Measurements from ENCODE around the gene SLC29A2. TPM values are rescaled to one million over a fixed set of nuclear protein-coding genes. Genes with fewer than 3 reads are reported as not detected.
A peak's percentile ranks its signal among the peaks of the same experiment; 100 is the strongest.

SLC29A2 gene
- polyA plus RNA-seq, 1 of the 3 experiments (the other 2 are of a cell fraction) = 3.2 TPM

GRCh38 chr11:66344550-66345315, 26.8 kb downstream of the SLC29A2 start, which contains the start of gene BRMS1 (continued):
- no peak for TF ChIP-seq USF2 (IDR thresholded peaks at IDR 0.05; ENCODE audit: borderline replicate concordance, low read depth, low read length)
- no peak for TF ChIP-seq FOXJ3 (CRISPR knock-in tag; IDR thresholded peaks at IDR 0.05)
- TF ChIP-seq PBX3 (IDR thresholded peaks at IDR 0.05) = peak; percentile 12; the same call in 1 of the 2 replicates
- peak; percentile 61 for TF ChIP-seq GABPA (IDR thresholded peaks at IDR 0.05; ENCODE audit: low read depth)
- TF ChIP-seq ELF1 (IDR thresholded peaks at IDR 0.05) = peak; percentile 99
- no peak for TF ChIP-seq RXRA (IDR thresholded peaks at IDR 0.05; ENCODE audit: borderline replicate concordance, low read depth)

GRCh38 chr11:66343176-66343575, 28.4 kb downstream of the SLC29A2 start:
- no peaks in the 10 kb centered on the region for H4K20me1 ChIP-seq (ENCODE audit: insufficient read depth)
- no peak overlapping the region for H3K27ac ChIP-seq (ENCODE audit: low read depth in 2 of 2, low read length in 1 of 2)
- H3K4me2 ChIP-seq = peak overlapping the region; percentile 96; the same call in 1 of the 2 replicates
- 0 out of 4 replicates have a peak overlapping the region, but pooled peaks of 1 of the 2 experiments have one; percentile 95 for H3K4me3 ChIP-seq (ENCODE audit: low read depth in 2 of 2, low read length in 1 of 2)
- WGBS (ENCODE audit: low lambda C conversion rate) = 94% methylated on average over 8 of the region's 8 CpGs
- peaks cover 10% of the 10 kb centered on the region for H3F3A ChIP-seq (replicated peaks; ENCODE audit: insufficient read depth)
- peaks cover 27% of the 10 kb centered on the region for H3K79me2 ChIP-seq (ENCODE audit: insufficient read depth)
- no peaks in the 10 kb centered on the region for H3K9me2 ChIP-seq
- H3K36me3 ChIP-seq (replicated peaks in 1 of 2; ENCODE audit: control insufficient read depth in 1 of 2, insufficient read depth in 2 of 2, low read length in 1 of 2) = peaks cover 7 to 36% of the 10 kb centered on the region in 2 experiments
- no peak for DNase-seq
- no peak overlapping the region for H3K9ac ChIP-seq
- CTCF ChIA-PET = interaction anchor here (5.5 to 6.6 kb wide), 2 partner anchors 9 to 30 kb away, joined by 33 to 62 read pairs; partner anchors contain the start of gene RIN1
- H3K4me1 ChIP-seq (ENCODE audit: control insufficient read depth in 1 of 2, insufficient read depth in 2 of 2, low read depth in 1 of 2, low read length in 1 of 2) = peaks cover 25 to 42% of the 10 kb centered on the region in 2 experiments
- POLR2A ChIA-PET = no interaction called here
- no peak for TF ChIP-seq FOSL2 (IDR thresholded peaks at IDR 0.05; ENCODE audit: borderline replicate concordance, low read depth)
- no peak for TF ChIP-seq GATA2 (CRISPR knock-in tag; IDR thresholded peaks at IDR 0.05)
- no peak for TF ChIP-seq NRF1 (IDR thresholded peaks at IDR 0.05; ENCODE audit: low read depth, low read length)
- no peak for TF ChIP-seq FOXM1 (IDR thresholded peaks at IDR 0.05; ENCODE audit: low read depth)
- no peak overlapping the region for H2AFZ ChIP-seq (ENCODE audit: low read depth)
- H3K9me3 ChIP-seq = no peaks in the 10 kb centered on the region
- H3K27me3 ChIP-seq (ENCODE audit: insufficient read depth) = no peaks in the 10 kb centered on the region

GRCh38 chr11:66341502-66342126, 29.9 kb downstream of the SLC29A2 start:
- H3K4me2 ChIP-seq = no peak overlapping the region
- no peak overlapping the region for H3K9ac ChIP-seq
- no peaks in the 10 kb centered on the region for H3K27me3 ChIP-seq (ENCODE audit: insufficient read depth)
- H4K20me1 ChIP-seq (ENCODE audit: insufficient read depth) = no peaks in the 10 kb centered on the region
- peaks cover 18% of the 10 kb centered on the region for H3F3A ChIP-seq (replicated peaks; ENCODE audit: insufficient read depth)
- peaks cover 38 to 50% of the 10 kb centered on the region in 2 experiments for H3K4me1 ChIP-seq (ENCODE audit: control insufficient read depth in 1 of 2, insufficient read depth in 2 of 2, low read depth in 1 of 2, low read length in 1 of 2)
- H3K27ac ChIP-seq (ENCODE audit: low read depth in 2 of 2, low read length in 1 of 2) = no peak overlapping the region
- peaks cover 27% of the 10 kb centered on the region for H3K79me2 ChIP-seq (ENCODE audit: insufficient read depth)
- no peak overlapping the region for H3K4me3 ChIP-seq (ENCODE audit: low read depth in 2 of 2, low read length in 1 of 2)
- no peaks in the 10 kb centered on the region for H3K9me3 ChIP-seq
- WGBS (ENCODE audit: low lambda C conversion rate) = 93% methylated on average over 21 of the region's 21 CpGs
- no peaks in the 10 kb centered on the region for H3K9me2 ChIP-seq
- POLR2A ChIA-PET = no interaction called here
- peaks cover 7 to 36% of the 10 kb centered on the region in 2 experiments for H3K36me3 ChIP-seq (replicated peaks in 1 of 2; ENCODE audit: control insufficient read depth in 1 of 2, insufficient read depth in 2 of 2, low read length in 1 of 2)
- H2AFZ ChIP-seq (ENCODE audit: low read depth) = no peak overlapping the region
- peak; percentile 1 for DNase-seq
- CTCF ChIA-PET = interaction anchor here (5.4 kb wide), 1 partner anchor 30 kb away, joined by 74 read pairs; no protein-coding TSS in a partner anchor
- TF ChIP-seq ZBTB33 (IDR thresholded peaks at IDR 0.05; ENCODE audit: borderline replicate concordance, low read depth) (no peak), RAD21 (IDR thresholded peaks at IDR 0.05; ENCODE audit: low read length) (no peak), FOXM1 (IDR thresholded peaks at IDR 0.05; ENCODE audit: low read depth) (no peak), YY1 (IDR thresholded peaks at IDR 0.05; ENCODE audit: low read depth) (no peak), NFIC (IDR thresholded peaks at IDR 0.05; ENCODE audit: borderline replicate concordance) (no peak), TCF12 (IDR thresholded peaks at IDR 0.05) (no peak), USF2 (IDR thresholded peaks at IDR 0.05; ENCODE audit: borderline replicate concordance, low read depth, low read length) (no peak), PBX3 (IDR thresholded peaks at IDR 0.05) (no peak), GABPA (IDR thresholded peaks at IDR 0.05; ENCODE audit: low read depth) (no peak), MEF2A (IDR thresholded peaks at IDR 0.05; ENCODE audit: borderline replicate concordance, low read depth) (no peak)

Measured in SK-N-SH (cell line).